Kidney capillary endothelial cell (primary cell): ENCODE measurements around the gene SLC9A9.

Source experiments
- DNase-seq: peaks from one replicate; pipeline ENCODE4 v3.0.0-alpha.2; 2018; ENCODE audit warnings: low spot score

Gene SLC9A9

DNA sequence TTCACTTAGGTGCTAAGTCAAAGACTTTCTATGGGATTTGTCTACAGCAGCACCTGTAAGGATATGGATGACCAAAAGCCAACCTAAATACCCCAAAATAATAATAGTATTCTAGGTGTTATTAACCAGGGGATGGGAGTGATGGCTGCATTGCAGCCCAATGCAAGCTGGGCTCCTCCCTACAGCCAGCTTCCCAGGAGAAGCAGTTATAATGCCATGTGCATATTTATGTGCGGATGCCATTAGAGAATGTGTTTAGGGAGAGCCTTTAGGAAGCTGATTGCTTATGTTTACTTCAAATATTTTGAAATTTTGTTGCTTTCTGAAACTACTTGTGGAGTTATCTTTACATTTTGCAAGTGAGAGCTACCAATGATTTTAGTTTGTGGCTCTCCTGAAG, 491.4 kb downstream of the SLC9A9 start:
- DNase-seq: no peak

DNA sequence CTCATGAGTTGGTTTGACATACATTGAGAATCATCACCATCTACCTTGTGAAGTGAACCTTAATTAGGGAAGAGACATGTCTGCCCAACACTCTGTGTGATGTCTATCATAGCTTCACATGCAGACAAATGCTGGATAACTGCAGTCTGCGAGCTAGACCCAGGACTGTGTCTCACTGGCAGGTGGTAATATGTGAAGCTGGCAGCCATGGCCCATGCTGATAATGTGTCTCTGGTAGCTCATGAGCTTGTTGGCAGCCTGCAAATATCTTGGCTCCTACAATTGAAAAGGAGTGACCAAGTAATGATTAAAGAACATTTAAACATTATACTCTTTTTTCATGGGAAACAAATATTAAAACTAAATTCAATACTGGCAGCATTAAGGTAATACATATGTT, 493.9 kb downstream of the SLC9A9 start:
- DNase-seq: no peak

DNA sequence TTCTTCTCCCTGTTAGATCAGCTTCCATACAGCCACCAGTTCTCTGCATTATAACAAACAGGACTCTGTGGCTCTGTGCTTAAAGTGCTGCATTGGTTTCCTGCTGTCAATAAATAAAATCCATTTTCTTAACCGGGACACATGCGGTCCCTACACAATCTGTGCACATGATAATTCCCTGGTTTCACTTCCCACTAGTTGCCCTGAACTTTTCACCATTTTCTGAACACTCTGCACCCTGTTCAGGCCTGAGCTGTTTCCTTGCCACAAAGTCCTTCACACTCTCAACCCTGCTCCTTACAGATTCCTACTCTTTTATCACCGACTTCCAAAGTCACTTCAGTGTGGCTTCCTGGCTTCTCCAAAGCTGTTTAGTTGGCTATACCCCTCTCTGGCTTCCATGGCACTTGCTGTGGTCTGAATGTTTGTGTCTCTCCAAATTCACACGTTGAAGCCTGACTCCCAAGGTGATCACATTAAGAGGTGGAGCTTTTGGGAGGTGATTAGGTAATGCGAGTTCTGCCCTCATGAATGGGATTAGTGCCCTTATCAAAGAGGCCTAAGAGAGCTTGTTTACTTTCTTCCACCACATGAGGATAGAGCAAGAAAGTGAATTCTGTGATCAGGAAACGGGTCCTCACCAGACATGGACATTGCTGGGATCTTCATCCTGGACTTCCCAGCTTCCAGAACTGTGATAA, 495.3 kb downstream of the SLC9A9 start:
- DNase-seq: no peak

DNA sequence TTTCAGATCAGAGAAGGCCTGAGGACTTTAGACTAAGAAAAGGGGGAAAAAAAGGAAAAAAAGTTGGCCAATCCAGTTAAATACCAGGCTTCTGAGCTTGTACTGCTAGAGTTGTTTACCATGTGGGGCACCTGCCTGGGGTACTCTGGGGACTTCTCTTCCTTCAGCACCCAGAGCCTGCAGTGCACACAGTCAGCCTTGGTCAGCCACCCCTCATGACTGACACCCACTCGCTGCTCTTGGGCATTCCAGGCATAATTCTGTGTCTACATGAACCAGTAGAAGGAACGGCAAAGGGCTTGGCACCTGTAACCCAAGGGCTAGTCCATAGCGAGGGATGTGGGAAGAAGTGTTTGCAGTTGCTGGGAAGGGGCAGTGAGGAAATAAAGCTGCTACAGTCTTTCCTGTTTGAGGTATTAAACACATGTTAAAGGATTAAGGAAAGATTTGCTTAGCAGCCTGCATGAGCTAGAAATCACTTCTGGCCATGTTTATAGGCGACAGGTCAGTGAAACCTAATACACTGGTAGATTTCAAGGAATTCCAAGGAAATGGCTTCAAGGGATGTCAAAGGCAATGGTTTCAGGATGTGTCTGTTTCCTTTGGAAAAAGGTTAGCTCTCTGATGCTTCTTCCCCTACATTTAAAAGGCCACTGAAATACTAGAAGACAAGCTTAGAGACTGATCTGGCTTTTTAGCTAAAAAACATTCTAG, 496.2 kb downstream of the SLC9A9 start:
- peak; percentile 31 for DNase-seq

DNA sequence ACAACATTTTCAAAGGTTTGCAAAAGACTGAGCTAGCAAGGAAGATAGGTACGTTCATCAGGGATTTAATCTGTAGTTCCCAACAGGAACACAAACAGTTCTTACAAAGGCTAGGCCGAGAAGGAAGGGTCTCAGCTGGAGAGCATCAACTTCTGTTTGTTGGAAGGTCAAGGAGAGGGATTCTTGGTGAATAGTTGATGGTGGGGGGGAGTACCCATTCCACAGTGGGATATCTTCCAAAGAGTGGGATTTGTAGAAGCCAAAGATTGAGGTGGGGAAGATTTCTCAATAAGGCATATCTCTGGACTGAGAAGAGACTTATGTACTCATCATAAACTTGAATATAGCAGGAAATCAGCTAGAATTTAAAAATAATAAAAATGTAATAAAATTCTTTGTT, 496.9 kb downstream of the SLC9A9 start:
- DNase-seq: no peak

DNA sequence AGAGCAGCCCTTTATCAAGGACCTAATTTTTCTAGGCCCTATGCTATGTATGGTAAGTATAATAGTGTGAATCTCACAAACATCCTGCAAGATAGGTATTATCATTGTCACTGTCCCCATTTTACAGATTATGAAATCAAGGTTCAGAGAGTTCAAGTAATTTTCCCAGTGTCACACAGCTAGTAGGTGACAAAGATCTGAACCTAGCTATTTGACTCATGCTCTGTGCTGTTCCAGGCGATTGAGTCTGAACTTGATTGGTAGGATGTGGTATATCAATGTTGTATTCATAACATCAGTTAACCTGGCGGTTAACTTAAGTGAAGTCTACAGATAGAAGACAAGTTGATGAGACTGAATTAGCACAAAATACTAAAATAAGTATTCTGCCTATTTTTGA, 498.8 kb downstream of the SLC9A9 start:
- DNase-seq: no peak

DNA sequence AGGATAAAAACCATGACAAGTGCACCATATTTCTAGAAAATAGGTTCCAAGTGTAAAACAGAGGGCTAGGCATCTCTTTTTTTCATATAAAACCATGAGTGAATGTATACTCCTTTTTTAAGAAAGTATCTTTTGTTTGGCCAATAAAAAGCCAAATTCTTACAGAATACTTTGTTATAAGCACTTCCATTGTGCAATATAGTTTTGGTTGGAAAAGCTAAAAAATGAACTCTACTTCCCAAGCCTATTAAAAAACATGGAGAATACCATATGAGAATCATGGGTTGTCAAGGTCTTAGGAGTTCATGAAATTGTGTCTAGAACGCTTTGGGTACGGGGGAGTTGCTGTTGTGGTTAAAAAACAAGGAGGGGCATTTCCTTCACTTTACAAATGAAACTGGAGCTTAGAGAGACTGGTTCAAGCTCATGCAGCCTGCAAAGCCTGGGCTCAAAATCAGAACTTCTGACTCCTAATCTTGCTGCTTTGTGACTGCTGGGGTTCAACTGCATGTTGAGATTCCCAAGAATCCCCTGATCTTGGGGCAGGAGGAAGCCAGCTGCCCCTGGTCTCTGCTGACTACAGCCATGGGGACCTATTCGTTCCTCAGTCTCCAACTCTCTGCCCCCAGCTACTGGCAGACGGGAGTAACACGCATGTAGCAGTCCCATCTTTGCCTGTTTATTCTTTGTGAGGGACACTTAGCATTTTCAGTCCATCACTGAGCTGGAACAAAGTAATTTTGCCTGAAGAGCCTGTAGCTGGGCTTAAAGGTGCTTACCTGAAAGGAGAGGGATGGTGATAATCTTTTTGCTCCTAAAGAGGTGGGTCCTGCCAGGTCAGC, 499.6 kb downstream of the SLC9A9 start:
- no peak for DNase-seq

DNA sequence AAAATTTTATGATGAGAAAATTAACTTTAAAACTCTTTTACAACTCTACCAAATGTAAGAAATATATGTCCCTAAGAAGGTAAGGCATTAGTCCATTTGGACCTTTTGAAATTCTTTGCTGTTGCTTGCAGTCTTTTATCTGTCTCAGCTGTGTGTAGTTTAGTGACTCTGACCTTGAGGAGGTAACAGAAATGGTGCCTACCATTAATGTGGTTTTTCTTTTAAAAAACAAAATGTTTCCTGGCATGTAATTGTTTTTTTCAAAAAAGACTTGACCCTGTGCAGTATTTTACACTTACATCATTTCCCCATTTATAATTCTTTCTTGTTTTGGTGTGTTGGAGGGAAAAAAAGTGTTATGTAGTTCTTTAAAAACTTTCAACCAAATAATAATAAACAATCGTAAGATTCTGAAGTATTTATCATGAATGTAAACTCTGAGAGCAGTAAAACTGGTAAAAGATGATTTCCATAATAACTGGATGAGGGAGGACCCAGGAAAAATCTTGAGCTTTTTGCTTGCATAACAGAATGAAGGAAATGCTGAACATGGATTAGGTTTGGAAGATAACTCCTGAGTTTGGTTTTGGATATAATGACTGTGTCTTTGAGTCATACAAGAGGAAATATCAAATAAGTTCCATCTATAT, 503.6 kb downstream of the SLC9A9 start:
- no peak for DNase-seq

DNA sequence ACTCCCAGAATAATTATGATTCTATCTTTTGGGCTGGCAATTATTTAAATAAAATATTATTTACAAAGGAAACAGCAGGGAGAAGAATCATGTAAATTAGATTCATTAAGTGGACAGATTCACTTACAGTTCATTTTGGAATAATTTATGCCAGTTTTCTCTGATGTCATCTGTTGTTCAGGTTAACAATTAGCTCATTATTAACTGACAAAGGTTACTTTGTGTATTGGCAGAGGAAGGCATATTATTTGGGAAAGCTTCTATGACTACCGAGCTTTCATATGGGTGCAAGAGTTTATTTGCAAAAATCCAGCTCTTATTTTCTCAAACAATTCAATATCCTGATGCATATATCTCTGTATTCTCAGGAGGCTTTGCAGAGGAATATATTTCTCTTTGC, 504.3 kb downstream of the SLC9A9 start:
- no peak for DNase-seq

DNA sequence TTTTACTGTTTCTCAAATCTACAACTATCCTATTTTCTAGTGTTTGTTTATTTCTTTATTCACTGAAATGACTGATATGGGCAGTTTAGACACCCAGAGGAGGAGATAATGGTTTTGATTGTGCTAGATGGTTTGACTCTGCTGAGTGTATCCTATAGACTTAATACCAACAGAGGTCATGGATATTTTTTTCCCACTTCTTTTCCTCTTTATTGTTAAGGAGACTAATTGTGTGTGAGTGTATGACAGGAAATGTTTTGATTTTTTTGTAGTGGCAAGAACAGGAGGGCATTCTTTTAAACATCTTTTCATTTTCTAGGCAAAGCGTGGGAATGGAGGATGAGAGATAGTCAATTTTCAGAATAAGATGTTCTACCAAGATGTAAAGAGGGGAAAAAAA, 505.2 kb downstream of the SLC9A9 start:
- no peak for DNase-seq

DNA sequence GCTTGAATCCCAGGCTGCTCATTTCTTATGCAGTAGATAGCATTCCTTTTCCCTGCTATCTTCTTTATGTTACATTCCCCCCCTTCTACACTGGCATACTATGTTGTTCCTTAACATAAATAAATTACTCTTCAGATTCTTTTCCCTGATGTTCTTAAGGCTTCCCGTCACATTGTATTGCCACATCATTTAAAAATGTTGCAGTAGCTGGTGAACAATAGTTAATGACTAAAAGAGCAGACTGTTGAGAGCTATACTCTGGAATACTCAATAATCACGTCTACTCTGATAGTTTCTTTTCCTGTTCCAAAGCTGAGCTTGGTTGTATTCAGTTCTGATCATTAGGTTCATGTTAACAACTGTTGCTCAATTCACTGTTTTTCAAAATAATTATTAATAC, 508.8 kb downstream of the SLC9A9 start:
- DNase-seq: no peak

DNA sequence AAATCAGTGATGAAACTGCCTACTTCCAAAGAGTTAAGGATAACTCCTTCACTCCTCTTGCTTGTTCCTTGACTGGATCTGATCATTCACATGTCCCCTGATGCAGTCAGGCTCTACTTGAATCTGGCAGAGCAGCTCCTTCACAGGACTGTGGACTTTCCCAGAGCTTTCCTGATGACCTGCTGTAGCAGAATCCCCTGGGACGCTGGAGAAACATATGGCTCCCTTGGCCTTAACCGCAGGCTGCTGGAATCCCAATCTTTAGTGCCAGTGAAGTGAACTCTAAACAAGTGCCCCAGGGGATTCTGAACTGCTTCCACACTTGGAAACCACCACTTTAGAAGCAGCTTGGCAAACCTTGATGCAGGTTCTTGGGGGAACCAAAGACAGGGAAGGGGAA, 510.9 kb downstream of the SLC9A9 start:
- DNase-seq: no peak

DNA sequence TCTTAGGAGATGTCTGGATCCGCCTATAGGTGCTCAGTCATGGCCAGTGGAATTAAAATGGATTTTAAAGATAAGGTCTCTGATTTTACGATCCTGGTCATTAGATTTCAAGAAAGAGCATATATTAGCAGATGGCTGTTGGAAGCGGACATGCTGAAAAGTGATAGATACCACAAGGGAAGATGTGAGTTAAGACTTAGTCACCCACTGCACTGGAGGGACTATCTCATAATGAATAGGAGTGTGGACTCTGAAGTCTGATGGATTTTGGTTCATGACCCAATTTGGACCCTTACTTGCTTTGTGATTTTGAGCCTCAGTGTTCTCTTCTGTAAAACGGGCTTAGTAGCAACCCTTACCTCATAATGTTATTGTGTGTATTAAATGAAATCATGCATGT, 514.0 kb downstream of the SLC9A9 start:
- no peak for DNase-seq

DNA sequence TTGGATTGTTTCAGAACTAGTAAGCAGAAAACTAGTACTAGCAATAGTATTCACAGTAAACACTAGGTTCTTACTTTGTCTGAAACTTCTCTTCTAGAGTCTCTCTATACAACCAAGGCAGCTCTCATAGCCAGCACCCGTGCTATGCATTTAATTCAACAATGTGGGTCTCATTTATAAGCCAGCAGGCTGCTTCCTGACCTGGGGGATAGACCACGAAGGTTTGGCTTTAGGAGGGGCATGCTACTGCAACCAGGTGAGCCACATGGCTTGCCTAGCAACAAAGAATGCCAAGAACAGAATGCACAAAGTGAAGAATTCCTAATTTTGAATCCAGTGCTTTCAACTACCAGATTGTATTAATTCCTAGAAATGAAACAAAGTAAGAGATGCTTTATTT, 514.9 kb downstream of the SLC9A9 start:
- no peak for DNase-seq

DNA sequence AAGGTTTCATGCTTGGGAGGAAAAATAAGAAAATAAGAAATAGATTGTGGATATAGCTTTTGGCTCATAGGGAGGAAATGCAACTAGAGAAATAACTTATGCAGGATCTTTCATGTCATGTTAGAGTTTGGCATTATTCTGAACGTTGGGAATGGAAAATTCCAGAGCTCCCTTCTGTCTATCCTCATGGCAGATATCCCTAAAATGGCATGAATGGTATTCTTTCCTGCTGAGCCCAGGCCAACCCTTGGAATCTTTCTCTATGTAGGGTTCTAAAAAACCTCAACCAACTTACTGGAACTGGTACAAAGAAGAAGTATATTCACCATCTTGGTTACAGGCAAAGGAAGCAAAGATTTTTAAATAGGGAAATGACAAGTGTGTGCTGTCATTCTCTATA, 516.2 kb downstream of the SLC9A9 start:
- no peak for DNase-seq

DNA sequence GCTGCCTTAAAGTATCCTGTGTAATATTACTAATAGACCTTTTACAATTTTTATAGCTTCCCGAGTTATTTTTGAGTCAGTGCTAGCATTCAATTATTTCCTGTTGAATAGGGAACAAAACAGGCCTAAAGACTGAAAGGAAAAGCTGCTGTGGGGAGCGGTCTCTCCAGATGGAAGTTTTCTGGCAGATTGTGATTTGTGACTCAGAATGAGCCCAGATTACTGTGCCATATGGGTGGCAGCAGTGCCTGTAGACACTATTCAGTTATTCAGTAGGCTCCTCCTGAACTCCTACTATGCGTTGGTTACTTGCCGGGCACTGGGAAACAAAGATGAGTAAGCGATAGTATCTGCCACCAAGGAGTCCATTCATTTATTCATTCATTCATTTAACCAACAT, 516.9 kb downstream of the SLC9A9 start:
- DNase-seq: peak; percentile 79

DNA sequence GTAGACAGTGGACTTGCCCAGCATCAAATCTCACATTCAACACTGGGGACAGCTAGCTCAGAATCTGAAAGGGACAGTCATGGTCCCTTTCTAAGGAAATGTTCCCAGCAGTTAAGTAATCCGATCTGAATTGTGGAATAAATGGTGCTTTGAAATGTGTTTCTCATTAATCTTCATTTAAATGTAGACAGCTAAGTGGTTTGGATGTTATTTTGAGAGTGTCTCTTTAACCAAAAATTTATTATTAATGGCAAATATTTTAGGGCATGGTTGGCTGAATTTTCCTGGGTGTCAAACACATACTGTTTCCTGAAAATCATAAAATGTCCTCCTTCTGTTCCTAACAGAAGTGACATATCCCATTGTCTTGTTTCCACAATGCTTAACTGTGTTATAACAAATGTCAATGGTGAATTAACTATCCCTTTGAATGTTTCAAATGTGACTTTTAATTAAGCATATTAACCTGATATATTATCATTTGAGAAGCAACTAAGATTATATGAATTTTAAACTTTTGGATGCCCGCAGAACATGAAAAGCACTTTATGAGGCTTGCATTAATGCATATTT, 517.9 kb downstream of the SLC9A9 start:
- DNase-seq: no peak

DNA sequence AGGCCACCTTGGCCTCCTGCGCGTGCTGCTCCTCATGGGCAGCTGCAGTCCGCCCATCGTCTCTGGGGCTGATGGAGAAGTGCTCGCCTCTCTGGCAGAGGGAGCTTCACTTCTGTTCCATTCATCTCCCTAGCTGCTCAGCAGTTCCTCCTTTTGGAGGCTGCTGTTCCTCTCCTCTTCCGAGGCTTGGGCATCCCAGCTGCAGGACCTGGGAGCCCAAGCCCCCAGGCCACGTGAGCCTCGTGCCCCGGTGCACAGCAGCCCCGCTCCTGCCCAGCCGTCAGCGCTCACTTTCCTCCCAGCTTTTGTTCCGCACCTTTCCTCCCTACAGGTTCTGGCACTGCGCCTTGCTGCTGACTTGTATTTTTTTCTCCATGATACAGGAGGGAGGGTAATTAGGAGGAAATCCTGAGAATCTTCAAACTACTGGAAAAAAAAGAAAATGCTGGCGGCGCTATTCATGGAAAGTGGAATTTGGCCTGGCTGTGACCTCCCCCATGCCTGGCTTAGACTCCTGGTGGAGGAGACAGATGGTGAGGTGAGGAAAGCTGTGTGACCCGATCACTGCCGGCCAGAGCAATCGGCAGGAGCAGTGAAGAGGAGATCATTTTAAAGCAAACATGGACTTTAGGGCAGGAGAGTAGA, 518.6 kb downstream of the SLC9A9 start:
- no peak for DNase-seq

DNA sequence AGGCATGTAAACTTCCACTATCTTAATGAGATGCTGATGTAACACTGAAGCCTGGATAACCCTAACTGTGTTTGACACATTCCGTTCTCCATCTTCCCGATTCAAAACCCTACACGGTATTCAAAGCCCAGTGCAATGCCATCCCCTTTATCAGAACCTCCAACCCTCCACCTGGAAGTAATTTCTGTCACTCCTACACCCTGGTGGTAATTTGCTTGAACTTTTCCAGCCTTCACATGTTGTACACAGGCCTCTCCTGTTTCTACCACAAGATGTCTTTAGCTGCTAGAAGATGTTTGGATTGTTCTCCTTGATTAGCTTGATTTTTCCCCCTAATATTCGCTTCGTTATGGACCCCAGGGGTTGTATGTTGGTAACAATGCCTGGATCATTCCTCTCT, 519.8 kb downstream of the SLC9A9 start:
- no peak for DNase-seq

DNA sequence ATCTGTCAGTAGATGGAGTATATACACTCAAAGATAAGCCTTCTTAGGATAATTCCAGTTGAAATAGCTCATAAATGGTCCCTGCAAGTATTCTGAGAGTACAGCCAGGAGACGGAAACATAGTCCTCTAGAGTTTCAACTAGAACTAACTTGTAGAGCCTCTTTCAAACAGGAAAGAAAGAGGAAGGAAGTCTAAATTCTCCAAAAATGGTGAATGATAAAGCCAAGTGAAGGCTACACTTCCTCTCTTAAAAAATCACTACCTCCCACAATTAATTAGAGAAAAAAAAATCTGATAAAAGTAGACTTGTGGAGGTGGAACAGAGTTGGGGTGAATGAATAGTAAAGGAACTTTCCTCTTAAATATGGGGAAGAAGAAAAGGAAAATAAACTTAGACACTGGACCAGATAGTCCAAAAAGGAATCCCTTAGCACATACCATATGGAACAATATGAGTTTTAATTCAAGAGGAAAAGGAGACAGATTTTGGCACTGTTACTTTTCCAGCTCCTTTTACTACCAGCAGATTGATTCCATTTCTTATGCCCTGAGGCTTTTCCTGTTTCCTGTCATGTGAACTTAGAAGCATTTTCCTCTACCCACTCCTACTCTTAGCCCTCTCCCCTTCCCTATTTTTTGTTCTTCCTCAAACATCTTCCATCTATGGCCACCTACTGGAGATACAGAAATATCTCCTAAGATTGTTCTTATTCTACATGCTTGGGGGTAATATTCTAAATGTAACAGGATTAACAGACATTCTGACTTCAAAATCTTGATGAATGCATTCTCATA, 521.1 kb downstream of the SLC9A9 start:
- no peak for DNase-seq
